K562 (cell line): Measurements from ENCODE around the gene HMOX2. TPM values are rescaled to one million over a fixed set of nuclear protein-coding genes. Genes with fewer than 3 reads are reported as not detected.

Source experiments
- AFF4 ChIP-seq: sonication (generic); formaldehyde crosslinking; IDR thresholded peaks from 2 replicates; pipeline ENCODE4 v1.8.0; 2023; ENCODE audit warnings: mild to moderate bottlenecking, missing genetic modification reagents
- BDP1 ChIP-seq: IDR thresholded peaks from 3 replicates; pipeline ENCODE4 v1.6.1; 2011; ENCODE audit not compliant: insufficient read length, insufficient read depth
- DMBX1 ChIP-seq: fragments of 250-450 bp; sonication (Bioruptor Pico); IDR thresholded peaks from 2 replicates; pipeline ENCODE4 v1.8.0; 2022; ENCODE audit warnings: inconsistent platforms, mild to moderate bottlenecking, moderate library complexity, borderline replicate concordance
- ESRRA ChIP-seq: fragments of 450-650 bp; IDR thresholded peaks from 2 replicates; pipeline ENCODE4 v1.6.1; 2014; ENCODE audit warnings: low read depth, mild to moderate bottlenecking, moderate library complexity, borderline replicate concordance
- GTF3C2 ChIP-seq: IDR thresholded peaks from 3 replicates; pipeline ENCODE4 v1.6.1; 2011; ENCODE audit warnings: borderline replicate concordance, mild to moderate bottlenecking, moderate library complexity; ENCODE audit not compliant: insufficient read length; ENCODE audit errors: extremely low read depth
- HNRNPK ChIP-seq: fragments of 200-400 bp; formaldehyde crosslinking; IDR thresholded peaks from one replicate; pipeline ENCODE4 v1.6.1; 2018; ENCODE audit warnings: mild to moderate bottlenecking, low read depth, low read length; ENCODE audit not compliant: poor library complexity, severe bottlenecking
- HNRNPUL1 ChIP-seq: fragments of 200-400 bp; formaldehyde crosslinking; IDR thresholded peaks from 2 replicates; pipeline ENCODE4 v1.6.1; 2017; ENCODE audit warnings: low read length
- MBD2 ChIP-seq: sonication (generic); IDR thresholded peaks from 2 replicates; pipeline ENCODE4 v1.6.1; 2016; ENCODE audit warnings: low read depth, borderline replicate concordance
- RBM34 ChIP-seq: fragments of 200-400 bp; formaldehyde crosslinking; IDR thresholded peaks from 2 replicates; pipeline ENCODE4 v1.6.1; 2018; ENCODE audit warnings: low read length, borderline replicate concordance; ENCODE audit not compliant: insufficient read depth
- RNF2 ChIP-seq: sonication (generic); IDR thresholded peaks from 2 replicates; pipeline ENCODE4 v1.6.1; 2016
- SNRNP70 ChIP-seq: fragments of 200-400 bp; formaldehyde crosslinking; optimal IDR thresholded peaks from 2 replicates; pipeline ENCODE3; 2017; ENCODE audit warnings: low read depth, low read length
- TAF15 ChIP-seq: fragments of 200-400 bp; formaldehyde crosslinking; IDR thresholded peaks from 2 replicates; pipeline ENCODE4 v1.6.1; 2017; ENCODE audit warnings: mild to moderate bottlenecking, low read depth, low read length, moderate library complexity
- TARDBP ChIP-seq: fragments of 450-650 bp; IDR thresholded peaks from 2 replicates; pipeline ENCODE4 v1.6.1; 2016
- TCF7L2 ChIP-seq: fragments of 150-350 bp; IDR thresholded peaks from 2 replicates; pipeline ENCODE4 v1.6.1; 2016; ENCODE audit warnings: low read depth, mild to moderate bottlenecking, low read length, moderate library complexity
- ZBTB12 ChIP-seq: fragments of 250-450 bp; sonication (Bioruptor Pico); IDR thresholded peaks from 2 replicates; pipeline ENCODE4 v1.4.0; 2020
- ZNF668 ChIP-seq: fragments of 250-450 bp; sonication (Bioruptor Pico); IDR thresholded peaks from 2 replicates; pipeline ENCODE4 v1.8.0; 2022; ENCODE audit warnings: mild to moderate bottlenecking, inconsistent platforms
- ZNF76 ChIP-seq: fragments of 250-450 bp; sonication (Bioruptor Pico); IDR thresholded peaks from 2 replicates; pipeline ENCODE4 v1.4.0; 2020; ENCODE audit warnings: mild to moderate bottlenecking, moderate library complexity, borderline replicate concordance
- polyA plus RNA-seq, 8 experiments: library from polyadenylated mRNA; depleted of rRNA in 4 of 8; stranded (reverse) in 5 of 8; unstranded in 3 of 8; fragments of >200 nt; fragmentation: Nextera tagmentation in 2 of 8; fragmentation: Illumina TruSeq in 1 of 8; extraction: Ambion mirVana in 2 of 8; extraction: Trizol in 1 of 8; gene quantifications; 2 replicates each; pipeline versions ENCODE4 v1.2.1 to v1.2.3, GENCODE V29; 2011 to 2014; ENCODE audit warnings: inconsistent platforms in 1 of 8, missing spikeins in 1 of 8
- total RNA-seq, 7 experiments: library from RNA; depleted of rRNA in 6 of 7; stranded (reverse); fragments of >200 nt in 6 of 7; fragmentation: Illumina TruSeq in 2 of 7; extraction: Trizol in 2 of 7; gene quantifications; 2 replicates each; pipeline versions ENCODE4 v1.2.1 to v1.2.3, GENCODE V29; 2011 to 2021; ENCODE audit warnings: low replicate concordance in 1 of 7
- TF ChIP-seq, protein P1 (sequence below): sonication (generic); formaldehyde crosslinking; IDR thresholded peaks from 2 replicates; pipeline ENCODE4 v1.8.0; 2022; ENCODE audit warnings: mild to moderate bottlenecking, missing genetic modification reagents

HMOX2 gene
- total and polyA plus RNA-seq, 9 of the 15 experiments (the other 6 are each of a cell fraction or from before 2014, with no cell fraction given), result 26.8 to 87.4 (median 57.4) TPM

- TF ChIP-seq HNRNPUL1 (no peak), DMBX1 (CRISPR knock-in tag) (no peak), ZNF668 (CRISPR knock-in tag) (no peak), AFF4 (CRISPR knock-in tag) (peak; percentile 80; the same call in 1 of the 2 replicates), MBD2 (no peak), TAF15 (no peak), GTF3C2 (peak; percentile 63), ESRRA (peak; percentile 51; the same call in 1 of the 2 replicates), SNRNP70 (no peak), RBM34 (peak; percentile 91; the same call in 1 of the 2 replicates), TCF7L2 (no peak), RNF2 (peak; percentile 58; the same call in 1 of the 2 replicates), ZNF76 (CRISPR knock-in tag) (no peak), BDP1 (no peak), HNRNPK (no peak), ZBTB12 (no peak), TARDBP (no peak)
- TF ChIP-seq, protein P1, sequence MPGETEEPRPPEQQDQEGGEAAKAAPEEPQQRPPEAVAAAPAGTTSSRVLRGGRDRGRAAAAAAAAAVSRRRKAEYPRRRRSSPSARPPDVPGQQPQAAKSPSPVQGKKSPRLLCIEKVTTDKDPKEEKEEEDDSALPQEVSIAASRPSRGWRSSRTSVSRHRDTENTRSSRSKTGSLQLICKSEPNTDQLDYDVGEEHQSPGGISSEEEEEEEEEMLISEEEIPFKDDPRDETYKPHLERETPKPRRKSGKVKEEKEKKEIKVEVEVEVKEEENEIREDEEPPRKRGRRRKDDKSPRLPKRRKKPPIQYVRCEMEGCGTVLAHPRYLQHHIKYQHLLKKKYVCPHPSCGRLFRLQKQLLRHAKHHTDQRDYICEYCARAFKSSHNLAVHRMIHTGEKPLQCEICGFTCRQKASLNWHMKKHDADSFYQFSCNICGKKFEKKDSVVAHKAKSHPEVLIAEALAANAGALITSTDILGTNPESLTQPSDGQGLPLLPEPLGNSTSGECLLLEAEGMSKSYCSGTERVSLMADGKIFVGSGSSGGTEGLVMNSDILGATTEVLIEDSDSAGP (CRISPR knock-in tag), result no peak
Measured at GRCh38 chr16:4475880-4476788, at the start of gene HMOX2 (continued).
